CD4-positive, alpha-beta T cell (primary cell): ENCODE results near the gene SLC12A9. TPM values are rescaled to one million over a fixed set of nuclear protein-coding genes. Genes with fewer than 3 reads are reported as not detected.

Experiments
- ATAC-seq: fragments of 200-7000 bp; cut with Tn5 transposase; one replicate; pipeline ENCODE4 v1.10.0; 2022; ENCODE audit warnings: mild to moderate bottlenecking; ENCODE audit not compliant: poor library complexity
- CTCF ChIA-PET: fragments of 350-600 bp; sonication (Branson Sonifier 250); formaldehyde crosslinking; loops from one replicate; lab custom pipeline; 2021; ENCODE audit warnings: antibody characterized with exemption, inconsistent platforms; lab: Charles Lee
- POLR2A ChIA-PET: fragments of 350-600 bp; sonication (Branson Sonifier 250); formaldehyde crosslinking; loops from one replicate; lab custom pipeline; 2021; ENCODE audit warnings: antibody characterized with exemption, inconsistent platforms; lab: Charles Lee
- DNase-seq, 14 experiments: peaks; one replicate each; pipeline ENCODE4 v3.0.0-alpha.2; 2013 to 2020; ENCODE audit warnings: mixed read lengths in 2 of 14
- H3K27ac ChIP-seq, 2 donors: one replicate each; pipeline versions ENCODE4 v1.5.1 to v1.7.0; 2013; ENCODE audit warnings: low read length in 2 of 2, low read depth in 1 of 2, mild to moderate bottlenecking in 1 of 2
- H3K27me3 ChIP-seq, 2 experiments: 1 replicate in 1 of 2; 2 replicates in 1 of 2; pipeline versions ENCODE4 v1.6.1 to v1.7.0; 2013; ENCODE audit warnings: low read length in 2 of 2, control low read depth in 1 of 2, mild to moderate bottlenecking in 1 of 2, moderate library complexity in 1 of 2; ENCODE audit not compliant: insufficient read depth in 2 of 2, control insufficient read depth in 1 of 2
- H3K36me3 ChIP-seq: one replicate; pipeline ENCODE4 v1.6.1; 2013; ENCODE audit warnings: low read length, control low read depth; ENCODE audit not compliant: insufficient read depth
- H3K4me1 ChIP-seq: one replicate; pipeline ENCODE4 v1.6.1; 2013; ENCODE audit warnings: low read length, control low read depth; ENCODE audit not compliant: insufficient read depth
- H3K4me3 ChIP-seq: one replicate; pipeline ENCODE4 v1.5.1; 2013; ENCODE audit warnings: mild to moderate bottlenecking, low read length, moderate library complexity
- H3K9me3 ChIP-seq, 2 experiments: 1 replicate in 1 of 2; 2 replicates in 1 of 2; pipeline versions ENCODE4 v1.6.1 to v1.7.0; 2013; ENCODE audit warnings: low read length in 2 of 2, mild to moderate bottlenecking in 2 of 2, control low read depth in 1 of 2, moderate library complexity in 1 of 2; ENCODE audit not compliant: control insufficient read depth in 1 of 2, insufficient read depth in 1 of 2
- H3K27ac Mint-ChIP-seq: one replicate; pipeline ENCODE4 v1.8.0; 2020; ENCODE audit warnings: mixed read lengths
- H3K27me3 Mint-ChIP-seq: one replicate; pipeline ENCODE4 v1.8.0; 2021; ENCODE audit warnings: mixed read lengths
- H3K36me3 Mint-ChIP-seq: one replicate; pipeline ENCODE4 v1.8.0; 2021; ENCODE audit warnings: low read depth, mixed read lengths
- H3K4me1 Mint-ChIP-seq: one replicate; pipeline ENCODE4 v1.8.0; 2021; ENCODE audit warnings: low read depth, mixed read lengths
- H3K4me3 Mint-ChIP-seq: one replicate; pipeline ENCODE4 v1.8.0; 2020; ENCODE audit warnings: mild to moderate bottlenecking, mixed read lengths
- H3K9me3 Mint-ChIP-seq: one replicate; pipeline ENCODE4 v1.8.0; 2020; ENCODE audit warnings: mixed read lengths
- intact Hi-C, 2 experiments: fragments of 100-400 bp; cut with DNase I in 1 of 2; cut with micrococcal nuclease in 1 of 2; formaldehyde crosslinking; loops; one replicate each; pipeline versions ENCODE4 v1.15.1 to v1.9.0; 2023 to 2025; cut with DNase I, micrococcal nuclease
- total RNA-seq, 174 experiments: library from RNA in 2 of 174; stranded (reverse) in 2 of 174; gene quantifications; one replicate each; pipeline ENCODE4 v1.2.3 and lab custom pipeline; 2021 to 2026
- TF ChIP-seq, protein P1 (sequence below): fragments of 200-600 bp; IDR thresholded peaks from one replicate; pipeline ENCODE4 v1.8.0; 2022; ENCODE audit warnings: antibody characterized with exemption, mild to moderate bottlenecking

Gene SLC12A9
- total RNA-seq, 2 experiments from 2014 or later, result 26.3 to 28.2 TPM

DNA sequence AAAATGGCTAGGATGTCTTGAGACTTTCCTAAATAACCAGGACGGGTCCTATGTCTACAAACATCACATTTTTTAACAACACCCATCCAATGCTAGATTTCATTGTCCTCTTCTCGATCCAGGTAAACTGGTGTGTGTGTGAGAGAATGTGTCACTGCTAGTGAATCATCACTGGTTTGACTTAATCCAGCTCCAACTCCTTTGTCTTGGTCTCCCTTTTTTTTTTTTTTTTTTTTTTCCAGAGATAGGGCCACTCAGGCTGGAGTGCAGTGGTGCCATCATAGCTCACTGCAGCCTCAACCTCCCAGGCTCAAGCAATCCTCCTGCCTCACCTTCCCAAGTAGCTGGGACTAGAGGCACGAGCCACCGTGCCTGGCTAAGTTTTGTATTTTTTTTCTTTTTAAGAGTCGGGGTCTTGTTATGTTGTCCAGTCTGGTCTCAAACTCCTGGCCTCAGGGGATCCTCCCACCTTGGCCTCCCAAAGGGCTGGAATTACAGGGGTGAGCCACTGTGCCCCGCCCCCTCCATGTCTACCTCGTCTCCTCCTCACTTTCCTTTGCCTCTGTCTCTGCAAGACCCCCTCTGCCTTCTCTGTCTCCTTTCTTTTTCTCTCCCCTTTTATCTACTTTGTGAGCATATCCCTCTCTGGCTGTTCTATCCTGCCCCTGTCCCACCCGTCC lies 39.2 kb downstream of the SLC12A9 start:
- ChIA-PET POLR2A (no interaction called here), CTCF (interaction anchor here (0.6 kb wide), 1 partner anchor 163 kb away, joined by 3 read pairs; no protein-coding TSS in a partner anchor)
- Mint-ChIP-seq H3K4me3 (peak overlapping the region; percentile 88), H3K27ac (peak overlapping the region; percentile 29), H3K4me1 (peaks cover 46% of the 10 kb centered on the region), H3K9me3 (no peaks in the 10 kb centered on the region), H3K27me3 (peaks cover 45% of the 10 kb centered on the region), H3K36me3 (peaks cover 21% of the 10 kb centered on the region)
- TF ChIP-seq, protein P1, sequence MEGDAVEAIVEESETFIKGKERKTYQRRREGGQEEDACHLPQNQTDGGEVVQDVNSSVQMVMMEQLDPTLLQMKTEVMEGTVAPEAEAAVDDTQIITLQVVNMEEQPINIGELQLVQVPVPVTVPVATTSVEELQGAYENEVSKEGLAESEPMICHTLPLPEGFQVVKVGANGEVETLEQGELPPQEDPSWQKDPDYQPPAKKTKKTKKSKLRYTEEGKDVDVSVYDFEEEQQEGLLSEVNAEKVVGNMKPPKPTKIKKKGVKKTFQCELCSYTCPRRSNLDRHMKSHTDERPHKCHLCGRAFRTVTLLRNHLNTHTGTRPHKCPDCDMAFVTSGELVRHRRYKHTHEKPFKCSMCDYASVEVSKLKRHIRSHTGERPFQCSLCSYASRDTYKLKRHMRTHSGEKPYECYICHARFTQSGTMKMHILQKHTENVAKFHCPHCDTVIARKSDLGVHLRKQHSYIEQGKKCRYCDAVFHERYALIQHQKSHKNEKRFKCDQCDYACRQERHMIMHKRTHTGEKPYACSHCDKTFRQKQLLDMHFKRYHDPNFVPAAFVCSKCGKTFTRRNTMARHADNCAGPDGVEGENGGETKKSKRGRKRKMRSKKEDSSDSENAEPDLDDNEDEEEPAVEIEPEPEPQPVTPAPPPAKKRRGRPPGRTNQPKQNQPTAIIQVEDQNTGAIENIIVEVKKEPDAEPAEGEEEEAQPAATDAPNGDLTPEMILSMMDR, result no peak
- peaks cover 18% of the 10 kb centered on the region for H3K36me3 ChIP-seq
- ATAC-seq (no peak), DNase-seq (peak in 1 of 14 experiments; percentile 27)
- H3K4me1 ChIP-seq, result peaks cover 66% of the 10 kb centered on the region
- H3K27ac ChIP-seq, result no peak overlapping the region
- no peak overlapping the region for H3K4me3 ChIP-seq
- intact Hi-C loops, result loop anchor here in 1 of 2 experiments (5.0 to 10.0 kb wide), 3 partner anchors 186 to 393 kb away; partner anchors contain the start of genes PLOD3 and ZNHIT1
- H3K27me3 ChIP-seq, result peaks cover 33 to 55% of the 10 kb centered on the region in 2 experiments
- peaks cover 0 to 19% of the 10 kb centered on the region in 2 experiments for H3K9me3 ChIP-seq

DNA sequence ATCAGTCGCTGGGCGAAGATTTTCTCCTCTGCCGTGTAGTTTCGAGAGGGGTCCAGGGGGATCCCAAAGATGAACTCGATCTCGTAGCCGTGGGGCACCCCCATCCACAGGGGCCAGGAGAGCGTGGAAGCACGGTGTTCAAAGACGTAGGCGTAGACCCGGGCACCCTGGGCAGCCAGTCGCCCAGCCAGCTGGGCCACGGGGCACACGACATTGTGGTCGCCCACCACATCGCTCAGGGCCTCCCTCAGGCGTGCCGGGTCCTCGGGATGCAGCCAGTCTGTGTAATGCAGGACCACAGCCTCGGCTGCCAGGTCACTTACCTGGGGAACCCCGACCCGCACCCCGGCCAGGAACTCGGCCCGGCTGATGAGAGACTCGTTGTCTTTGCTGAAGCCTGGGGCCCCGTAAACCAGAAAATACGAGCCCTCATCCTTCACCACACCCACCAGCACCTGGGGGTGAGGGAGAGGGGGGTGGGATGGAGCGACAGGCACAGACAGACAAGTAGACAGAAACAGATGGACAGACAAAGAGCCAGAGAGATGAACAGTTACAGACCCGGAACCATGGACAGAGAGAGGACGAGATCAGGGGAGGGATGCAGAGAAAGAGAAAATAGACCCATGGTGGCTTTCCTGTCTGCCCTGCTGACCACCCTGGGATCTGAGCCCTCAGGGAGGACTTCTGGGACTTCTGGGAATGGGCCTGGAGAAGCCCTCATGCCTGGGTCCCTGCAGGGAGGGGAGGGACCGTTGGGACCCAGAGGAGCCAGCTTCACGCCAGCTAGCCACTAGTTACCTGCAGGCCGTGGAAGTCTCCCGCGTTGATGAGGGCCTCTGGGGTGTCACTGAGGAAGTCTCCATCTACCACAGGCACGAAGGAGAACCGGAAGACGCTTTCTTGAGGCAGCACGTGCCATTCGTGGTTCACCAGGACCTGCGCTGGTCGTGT lies 40.1 kb downstream of the SLC12A9 start:
- peaks cover 37% of the 10 kb centered on the region for H3K4me1 Mint-ChIP-seq
- peaks cover 12% of the 10 kb centered on the region for H3K36me3 Mint-ChIP-seq
- no peaks in the 10 kb centered on the region for H3K9me3 Mint-ChIP-seq
- Histone ChIP-seq H3K4me1 (peaks cover 60% of the 10 kb centered on the region), H3K36me3 (peaks cover 9% of the 10 kb centered on the region), H3K9me3 (peaks cover 0 to 11% of the 10 kb centered on the region in 2 experiments), H3K4me3 (no peak overlapping the region), H3K27me3 (peaks cover 38 to 61% of the 10 kb centered on the region in 2 experiments), H3K27ac (no peak overlapping the region)
- peak overlapping the region; percentile 88 for H3K4me3 Mint-ChIP-seq
- intact Hi-C loops, result loop anchor here in 1 of 2 experiments (5.0 to 10.0 kb wide), 3 partner anchors 185 to 392 kb away; partner anchors contain the start of genes PLOD3 and ZNHIT1
- DNase-seq, result peak in 1 of 14 experiments; percentile 40
- ChIA-PET CTCF (no interaction called here), POLR2A (no interaction called here)
- peaks cover 50% of the 10 kb centered on the region for H3K27me3 Mint-ChIP-seq
- H3K27ac Mint-ChIP-seq, result no peak overlapping the region
- no peak for ATAC-seq
- TF ChIP-seq, protein P1, result no peak

DNA sequence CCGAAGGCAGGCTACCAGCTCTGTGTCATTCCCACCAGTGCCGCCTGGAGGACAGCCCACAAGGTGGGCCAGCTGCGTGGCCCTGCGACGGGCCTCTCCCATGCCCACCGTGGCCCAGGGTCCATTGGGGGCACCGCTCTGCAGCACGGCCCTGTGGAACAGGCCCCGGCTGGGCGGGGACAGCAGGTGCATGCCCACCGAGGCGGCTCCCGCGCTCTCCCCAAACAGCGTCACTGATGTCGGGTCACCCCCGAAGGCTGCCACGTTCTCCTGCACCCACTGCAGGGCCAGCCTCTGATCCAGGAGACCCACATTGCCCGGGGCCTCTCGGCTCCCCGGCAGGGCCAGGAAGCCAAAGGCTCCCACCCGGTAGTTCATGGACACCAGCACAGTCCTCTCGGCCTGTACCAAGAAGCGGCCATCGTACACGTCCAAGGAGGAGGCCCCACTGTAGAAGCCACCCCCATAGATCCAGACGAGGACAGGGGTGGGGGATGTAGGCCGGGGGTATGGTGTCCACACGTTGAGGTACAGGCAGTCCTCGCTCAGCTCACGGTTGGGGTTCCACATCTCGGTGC lies 40.9 kb downstream of the SLC12A9 start:
- DNase-seq, result no peak
- Histone ChIP-seq H3K9me3 (peaks cover 0 to 11% of the 10 kb centered on the region in 2 experiments), H3K4me3 (no peak overlapping the region), H3K4me1 (peaks cover 53% of the 10 kb centered on the region), H3K36me3 (peaks cover 4% of the 10 kb centered on the region), H3K27ac (no peak overlapping the region), H3K27me3 (peaks cover 40 to 67% of the 10 kb centered on the region in 2 experiments)
- POLR2A ChIA-PET, result interaction anchor here (1.3 kb wide), 1 partner anchor 190 kb away, joined by 4 read pairs; no protein-coding TSS in a partner anchor
- H3K4me1 Mint-ChIP-seq, result peaks cover 29% of the 10 kb centered on the region
- no peak for ATAC-seq
- H3K27ac Mint-ChIP-seq, result no peak overlapping the region
- H3K27me3 Mint-ChIP-seq, result peaks cover 58% of the 10 kb centered on the region
- no peak overlapping the region for H3K4me3 Mint-ChIP-seq
- TF ChIP-seq, protein P1, result no peak
- H3K9me3 Mint-ChIP-seq, result no peaks in the 10 kb centered on the region
- intact Hi-C loops, result loop anchor here in 1 of 2 experiments (5.0 to 10.0 kb wide), 3 partner anchors 184 to 391 kb away; partner anchors contain the start of genes PLOD3 and ZNHIT1
- CTCF ChIA-PET, result no interaction called here
- H3K36me3 Mint-ChIP-seq, result peaks cover 4% of the 10 kb centered on the region
